HAP-1 (cell line): ENCODE measurements around the gene ADCYAP1R1.

Experiments used
- DNase-seq, 2 experiments: peaks; one replicate each; pipeline ENCODE4 v3.0.0-alpha.2; 2016 to 2020; ENCODE audit warnings: low spot score in 2 of 2
- H3K27me3 ChIP-seq: fragments of 250-450 bp; sonication (Bioruptor Pico); 2 replicates; pipeline ENCODE4 v1.5.1; 2020; ENCODE audit warnings: low read depth, mild to moderate bottlenecking, moderate library complexity
- H3K36me3 ChIP-seq: fragments of 250-450 bp; sonication (Bioruptor Pico); replicated peaks from 2 replicates; pipeline ENCODE4 v1.5.1; 2020; ENCODE audit warnings: mild to moderate bottlenecking
- H3K4me1 ChIP-seq: fragments of 250-450 bp; sonication (Bioruptor Pico); 2 replicates; pipeline ENCODE4 v1.5.1; 2020; ENCODE audit warnings: mild to moderate bottlenecking
- H3K4me3 ChIP-seq: fragments of 250-450 bp; sonication (Bioruptor Pico); 2 replicates; pipeline ENCODE4 v1.5.1; 2020; ENCODE audit warnings: mild to moderate bottlenecking, moderate library complexity
- H3K9me3 ChIP-seq: fragments of 250-450 bp; sonication (Bioruptor Pico); 2 replicates; pipeline ENCODE4 v1.5.1; 2020; ENCODE audit warnings: mild to moderate bottlenecking, moderate library complexity
- in situ Hi-C: fragments of 300-500 bp; cut with MboI; formaldehyde crosslinking; loops from 3 replicates; pipeline ENCODE4 v1.14.3; 2020; ENCODE audit warnings: low sequenced_read_pairs, inconsistent platforms, mixed read lengths

The ADCYAP1R1 gene

DNA sequence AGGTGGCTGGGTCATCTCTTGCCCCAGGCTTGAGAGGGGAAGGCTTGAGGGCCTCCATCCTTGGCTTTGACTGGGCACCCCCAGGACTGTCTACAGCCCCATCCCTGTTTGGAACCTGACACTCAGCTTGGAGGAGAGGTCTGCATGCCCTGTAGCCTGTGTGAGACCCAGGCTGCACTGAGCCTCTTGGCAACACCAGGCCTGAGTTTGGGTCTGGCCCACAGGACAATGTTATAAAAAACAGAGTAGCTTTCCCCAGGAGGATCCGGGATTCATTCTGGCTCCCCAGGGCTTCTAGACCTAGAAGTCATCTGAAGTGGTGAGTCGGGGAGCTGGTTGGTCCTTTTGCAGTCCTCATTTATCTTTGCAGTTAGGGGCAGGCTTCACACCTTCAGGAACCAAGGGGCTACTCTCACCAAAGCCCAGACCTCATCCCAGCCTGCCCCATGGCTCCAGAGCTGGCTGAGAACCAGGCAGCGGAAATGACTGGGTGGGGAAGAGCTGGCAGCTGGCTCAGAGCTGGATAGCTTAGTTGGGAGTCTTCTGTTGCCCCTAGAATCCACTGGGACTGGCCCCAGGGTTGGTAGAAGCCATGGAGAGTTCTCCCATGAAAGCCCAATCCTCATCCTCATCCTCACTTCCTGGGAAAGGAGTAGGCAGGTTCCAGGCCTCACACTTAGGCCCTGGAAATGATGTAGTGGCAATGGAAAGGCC, 68.8 kb downstream of the ADCYAP1R1 start:
- Histone ChIP-seq H3K9me3 (no peaks in the 10 kb centered on the region), H3K4me3 (no peak overlapping the region), H3K27me3 (peaks cover 5% of the 10 kb centered on the region; the same call in 1 of the 2 replicates), H3K4me1 (no peaks in the 10 kb centered on the region), H3K36me3 (no peaks in the 10 kb centered on the region)
- in situ Hi-C loops = loop anchor here (5.0 kb wide), 2 partner anchors 139 to 319 kb away; no protein-coding TSS in a partner anchor
- DNase-seq = no peak

GRCh38 chr7:31121601-31122000, 69.5 kb downstream of the ADCYAP1R1 start:
- no peak for DNase-seq
- in situ Hi-C loops = loop anchor here (5.0 kb wide), 2 partner anchors 139 to 319 kb away; no protein-coding TSS in a partner anchor
- Histone ChIP-seq H3K27me3 (peaks cover 5% of the 10 kb centered on the region; the same call in 1 of the 2 replicates), H3K4me3 (no peak overlapping the region), H3K36me3 (no peaks in the 10 kb centered on the region), H3K9me3 (no peaks in the 10 kb centered on the region), H3K4me1 (no peaks in the 10 kb centered on the region)

DNA sequence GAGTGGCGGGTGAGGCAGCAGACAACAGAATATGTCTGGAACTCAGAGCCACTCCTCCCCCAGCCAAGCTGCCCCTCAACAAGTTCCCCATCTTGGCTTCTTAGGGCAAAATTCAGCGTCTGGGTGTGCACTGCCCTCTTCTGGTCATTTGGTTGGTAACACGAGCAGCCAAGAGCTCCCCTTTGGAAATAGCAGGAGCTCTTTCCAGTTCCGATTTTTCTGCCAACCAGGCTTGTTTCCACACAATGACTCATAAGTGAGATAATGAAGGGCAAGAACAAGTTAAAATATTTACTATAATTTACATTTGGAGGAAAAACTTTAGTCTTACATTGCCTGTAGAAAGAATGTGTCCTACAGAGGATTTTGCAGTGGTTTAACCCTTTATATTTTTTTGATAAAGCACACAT, 70.5 kb downstream of the ADCYAP1R1 start:
- DNase-seq = peak; percentile 54 to 74
- Histone ChIP-seq H3K9me3 (no peaks in the 10 kb centered on the region), H3K4me3 (no peak overlapping the region), H3K36me3 (no peaks in the 10 kb centered on the region), H3K4me1 (no peaks in the 10 kb centered on the region), H3K27me3 (peaks cover 5% of the 10 kb centered on the region; the same call in 1 of the 2 replicates)
- in situ Hi-C loops = loop anchor here (5.0 kb wide), 2 partner anchors 140 to 320 kb away; no protein-coding TSS in a partner anchor

- H3K27me3 ChIP-seq = peaks cover 3% of the 10 kb centered on the region; the same call in 1 of the 2 replicates
- in situ Hi-C loops = loop anchor here (5.0 kb wide), 2 partner anchors 141 to 321 kb away; no protein-coding TSS in a partner anchor
- no peaks in the 10 kb centered on the region for H3K36me3 ChIP-seq
- H3K9me3 ChIP-seq = no peaks in the 10 kb centered on the region
- no peak for DNase-seq
- no peaks in the 10 kb centered on the region for H3K4me1 ChIP-seq
- H3K4me3 ChIP-seq = no peak overlapping the region
These were observed 71.2 kb downstream of the ADCYAP1R1 start for GRCh38 chr7:31123321-31123720.

DNA sequence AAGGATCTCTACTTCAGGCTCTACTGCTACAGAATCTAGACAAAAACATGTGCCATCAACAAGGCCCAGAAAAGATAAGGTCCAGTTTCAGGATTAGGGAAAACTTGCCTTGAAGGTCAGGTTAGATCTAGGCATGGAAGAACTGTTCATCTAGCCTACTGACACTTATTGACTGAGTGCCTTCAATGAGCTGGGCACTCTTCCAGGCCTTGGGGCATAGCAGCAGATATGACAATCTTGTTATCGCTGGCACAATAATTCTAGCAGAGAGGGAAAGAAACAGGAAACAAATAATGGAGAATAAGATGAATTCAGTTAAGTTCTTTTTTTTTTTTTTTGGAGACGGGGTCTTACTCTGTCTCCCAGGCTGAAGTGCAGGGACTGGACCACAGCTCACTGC, 71.6 kb downstream of the ADCYAP1R1 start:
- H3K27me3 ChIP-seq = 0 out of 2 replicates have a peak, but pooled peaks cover 3% of the 10 kb centered on the region
- H3K9me3 ChIP-seq = no peaks in the 10 kb centered on the region
- in situ Hi-C loops = loop anchor here (5.0 kb wide), 2 partner anchors 141 to 321 kb away; no protein-coding TSS in a partner anchor
- H3K36me3 ChIP-seq = no peaks in the 10 kb centered on the region
- no peaks in the 10 kb centered on the region for H3K4me1 ChIP-seq
- no peak for DNase-seq
- H3K4me3 ChIP-seq = no peak overlapping the region

- DNase-seq = no peak
- Histone ChIP-seq H3K27me3 (no peaks in the 10 kb centered on the region), H3K4me1 (no peaks in the 10 kb centered on the region), H3K9me3 (no peaks in the 10 kb centered on the region), H3K4me3 (no peak overlapping the region), H3K36me3 (no peaks in the 10 kb centered on the region)
- in situ Hi-C loops = no loop called here
These were observed 73.1 kb downstream of the ADCYAP1R1 start for GRCh38 chr7:31125171-31125570.

- Histone ChIP-seq H3K4me3 (no peak overlapping the region), H3K27me3 (no peaks in the 10 kb centered on the region), H3K36me3 (no peaks in the 10 kb centered on the region), H3K4me1 (no peaks in the 10 kb centered on the region), H3K9me3 (no peaks in the 10 kb centered on the region)
- peak in 1 of 2 experiments; percentile 20 for DNase-seq
- in situ Hi-C loops = no loop called here
These were observed 74.9 kb downstream of the ADCYAP1R1 start for GRCh38 chr7:31126976-31127375.

DNA sequence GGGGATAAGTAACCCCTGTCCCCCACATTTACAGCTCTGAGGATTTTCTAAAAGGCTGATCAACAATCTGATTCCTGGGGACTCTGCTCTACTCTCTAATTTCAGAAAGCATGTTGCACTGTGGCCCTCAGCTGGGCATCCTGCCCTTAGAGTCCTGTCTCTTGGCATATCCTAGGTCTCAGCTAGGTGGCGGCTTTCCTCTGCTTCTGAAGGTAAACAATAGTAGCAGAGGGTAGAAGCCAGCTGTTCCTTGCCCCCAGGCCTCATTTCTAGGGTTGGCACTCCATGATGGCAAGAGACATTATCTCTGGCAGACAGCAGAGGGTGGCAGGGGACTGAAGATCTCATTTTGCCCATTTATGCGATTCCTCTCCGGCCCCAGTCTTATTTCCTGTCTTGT, 77.0 kb downstream of the ADCYAP1R1 start:
- DNase-seq = no peak
- no peaks in the 10 kb centered on the region for H3K36me3 ChIP-seq
- H3K9me3 ChIP-seq = no peaks in the 10 kb centered on the region
- no peaks in the 10 kb centered on the region for H3K27me3 ChIP-seq
- in situ Hi-C loops = no loop called here
- H3K4me3 ChIP-seq = no peak overlapping the region
- H3K4me1 ChIP-seq = no peaks in the 10 kb centered on the region

DNA sequence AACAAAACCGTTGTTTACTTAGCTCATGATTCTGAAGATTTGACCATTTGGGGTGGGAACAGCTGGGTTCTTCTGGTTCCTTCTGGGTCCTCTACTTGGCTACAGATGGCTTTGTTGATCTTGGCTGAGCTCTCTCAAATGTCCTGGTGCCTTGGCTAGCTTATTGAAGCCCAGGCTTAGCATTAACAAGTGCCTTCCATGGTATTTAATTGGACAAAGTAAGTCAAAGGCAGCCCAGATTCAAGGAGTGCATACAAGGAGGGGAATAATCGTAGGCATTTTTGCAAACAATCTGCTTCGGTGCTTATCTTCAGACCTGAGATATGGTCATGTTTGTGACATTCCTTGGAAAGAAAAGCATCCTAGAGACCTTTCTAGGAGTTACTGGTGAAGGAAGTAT, 81.4 kb downstream of the ADCYAP1R1 start:
- in situ Hi-C loops = loop anchor here (5.0 to 10.0 kb wide), 2 partner anchors 501 to 604 kb away; no protein-coding TSS in a partner anchor
- Histone ChIP-seq H3K36me3 (no peaks in the 10 kb centered on the region), H3K4me1 (no peaks in the 10 kb centered on the region), H3K4me3 (no peak overlapping the region), H3K9me3 (no peaks in the 10 kb centered on the region), H3K27me3 (no peaks in the 10 kb centered on the region)
- DNase-seq = no peak

GRCh38 chr7:31134246-31135188, 82.4 kb downstream of the ADCYAP1R1 start:
- no peaks in the 10 kb centered on the region for H3K36me3 ChIP-seq
- in situ Hi-C loops = loop anchor here (5.0 to 10.0 kb wide), 2 partner anchors 500 to 603 kb away; no protein-coding TSS in a partner anchor
- H3K4me3 ChIP-seq = no peak overlapping the region
- H3K27me3 ChIP-seq = no peaks in the 10 kb centered on the region
- H3K4me1 ChIP-seq = no peaks in the 10 kb centered on the region
- peak; percentile 65 to 81 for DNase-seq
- H3K9me3 ChIP-seq = no peaks in the 10 kb centered on the region

- Histone ChIP-seq H3K9me3 (no peaks in the 10 kb centered on the region), H3K36me3 (no peaks in the 10 kb centered on the region), H3K27me3 (no peaks in the 10 kb centered on the region), H3K4me3 (no peak overlapping the region), H3K4me1 (no peaks in the 10 kb centered on the region)
- DNase-seq = no peak
- in situ Hi-C loops = loop anchor here (10.0 kb wide), 1 partner anchor 498 kb away; no protein-coding TSS in a partner anchor
These were observed 85.1 kb downstream of the ADCYAP1R1 start for GRCh38 chr7:31137234-31137633.

DNA sequence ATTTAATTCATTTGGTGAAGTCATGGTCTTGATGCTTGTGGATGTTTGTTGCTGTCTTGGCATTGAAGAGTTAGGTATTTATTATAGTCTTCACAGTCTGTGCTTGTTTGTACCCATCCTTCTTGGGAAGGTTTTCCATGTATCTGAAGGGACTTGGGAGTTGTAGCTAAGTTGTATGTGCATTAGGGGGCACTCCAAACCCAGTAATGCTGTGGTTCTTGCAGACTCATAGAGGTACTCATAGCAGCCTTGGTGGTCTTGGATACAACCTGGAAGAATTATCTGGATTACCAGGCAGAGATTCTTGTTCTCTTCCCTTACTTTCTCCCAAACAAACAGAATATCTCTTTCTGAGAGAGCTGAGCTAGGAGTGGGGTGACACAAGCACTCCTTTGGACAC, 93.2 kb downstream of the ADCYAP1R1 start:
- no peak for DNase-seq
- H3K9me3 ChIP-seq = no peaks in the 10 kb centered on the region
- in situ Hi-C loops = no loop called here
- H3K27me3 ChIP-seq = no peaks in the 10 kb centered on the region
- H3K4me1 ChIP-seq = no peaks in the 10 kb centered on the region
- no peaks in the 10 kb centered on the region for H3K36me3 ChIP-seq
- no peak overlapping the region for H3K4me3 ChIP-seq

GRCh38 chr7:31146030-31146429, 93.9 kb downstream of the ADCYAP1R1 start:
- in situ Hi-C loops = no loop called here

More at GRCh38 chr7:31146030-31146429, 93.9 kb downstream of the ADCYAP1R1 start:
- no peaks in the 10 kb centered on the region for H3K4me1 ChIP-seq
- H3K9me3 ChIP-seq = no peaks in the 10 kb centered on the region
- no peak overlapping the region for H3K4me3 ChIP-seq
- H3K27me3 ChIP-seq = no peaks in the 10 kb centered on the region
- no peaks in the 10 kb centered on the region for H3K36me3 ChIP-seq
- DNase-seq = no peak
